Activated naive CD4-positive, alpha-beta T cell treated with anti-CD3 and anti-CD28 coated beads, Interleukin-2, amount 50 U/mL, for 24 hours (primary cell): ENCODE measurements around the gene NFATC2.

Source experiments
- H3K27ac Mint-ChIP-seq: one replicate; pipeline ENCODE4 v1.8.0; 2021; ENCODE audit warnings: mild to moderate bottlenecking, mixed read lengths
- H3K27me3 Mint-ChIP-seq: one replicate; pipeline ENCODE4 v1.8.0; 2021; ENCODE audit warnings: mixed read lengths
- H3K36me3 Mint-ChIP-seq: one replicate; pipeline ENCODE4 v1.8.0; 2021; ENCODE audit warnings: mixed read lengths
- H3K4me1 Mint-ChIP-seq: one replicate; pipeline ENCODE4 v1.8.0; 2021; ENCODE audit warnings: mixed read lengths
- H3K4me3 Mint-ChIP-seq: one replicate; pipeline ENCODE4 v1.8.0; 2021; ENCODE audit warnings: mild to moderate bottlenecking, mixed read lengths
- H3K9me3 Mint-ChIP-seq: one replicate; pipeline ENCODE4 v1.8.0; 2021; ENCODE audit warnings: mixed read lengths

Gene NFATC2

DNA sequence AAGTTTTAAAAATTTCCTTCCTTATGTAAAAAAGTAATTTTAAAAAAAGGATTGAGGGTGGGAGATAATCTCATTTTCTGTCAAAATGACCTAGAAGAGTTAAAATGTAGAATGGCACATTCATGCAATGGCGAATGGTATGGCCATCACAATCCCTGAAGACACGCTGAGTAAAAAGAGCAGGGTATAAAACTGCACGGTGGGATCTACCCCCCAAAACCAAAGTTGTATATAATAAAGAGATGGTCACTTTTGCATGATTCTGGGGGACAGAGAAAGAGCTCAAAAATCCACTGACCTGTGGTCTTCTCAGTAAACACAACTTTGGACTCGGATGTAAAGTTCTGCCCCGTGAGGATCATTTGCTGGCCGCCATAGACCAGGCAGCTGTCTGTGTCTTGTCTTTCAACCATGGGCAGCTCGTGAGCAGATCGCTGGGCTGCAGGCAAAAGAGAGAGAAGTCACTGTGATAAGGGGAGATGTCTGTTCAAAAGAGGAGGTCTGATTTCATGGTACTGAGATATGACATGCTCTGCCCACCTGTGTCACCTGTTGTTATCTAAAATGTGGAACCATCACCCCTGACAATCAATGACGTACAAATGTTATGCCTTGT, 88.2 kb downstream of the NFATC2 start:
- Mint-ChIP-seq H3K27ac (peak overlapping the region; percentile 68), H3K4me3 (no peak overlapping the region), H3K4me1 (peaks cover 34% of the 10 kb centered on the region), H3K9me3 (no peaks in the 10 kb centered on the region), H3K27me3 (no peaks in the 10 kb centered on the region), H3K36me3 (peaks cover 36% of the 10 kb centered on the region)

DNA sequence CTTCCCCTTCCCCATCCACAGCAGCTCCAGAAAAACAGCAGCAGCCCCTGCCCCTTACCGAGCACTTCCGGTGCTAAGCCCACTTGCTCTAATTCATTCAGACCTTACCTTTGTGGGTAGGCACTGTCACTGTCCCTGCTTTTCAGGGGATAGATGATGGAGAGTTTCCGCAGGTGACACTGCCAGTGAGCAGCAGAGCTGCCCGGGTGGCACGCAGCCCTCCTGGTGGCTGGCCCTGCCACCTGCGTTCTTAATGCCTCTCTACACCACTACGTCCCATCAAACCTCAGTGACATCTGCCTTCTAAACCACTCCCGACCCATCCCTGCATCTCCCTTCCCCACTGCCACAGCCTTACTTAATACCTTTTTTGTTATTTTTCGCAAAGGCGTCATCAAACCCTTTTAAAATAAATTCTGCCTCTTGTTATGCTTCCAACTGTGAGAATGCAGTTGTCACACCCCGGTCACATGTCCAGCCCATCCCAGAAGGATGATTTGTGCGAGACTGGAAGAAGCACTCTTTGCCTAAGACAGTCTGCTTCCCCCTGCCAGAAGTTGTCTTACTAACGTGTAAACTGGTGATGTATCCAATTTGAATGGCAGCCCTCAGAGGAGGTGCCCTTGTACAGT, 89.7 kb downstream of the NFATC2 start:
- Mint-ChIP-seq H3K27me3 (no peaks in the 10 kb centered on the region), H3K4me1 (peaks cover 35% of the 10 kb centered on the region), H3K4me3 (no peak overlapping the region), H3K27ac (no peak overlapping the region), H3K36me3 (peaks cover 35% of the 10 kb centered on the region), H3K9me3 (no peaks in the 10 kb centered on the region)

- Mint-ChIP-seq H3K4me1 (peaks cover 35% of the 10 kb centered on the region), H3K9me3 (no peaks in the 10 kb centered on the region), H3K4me3 (no peak overlapping the region), H3K27ac (peak overlapping the region; percentile 74), H3K36me3 (peaks cover 38% of the 10 kb centered on the region), H3K27me3 (no peaks in the 10 kb centered on the region)
Observed at GRCh38 chr20:51452091-51452613, 90.4 kb downstream of the NFATC2 start.

GRCh38 chr20:51451484-51451883, 91.0 kb downstream of the NFATC2 start:
- H3K36me3 Mint-ChIP-seq: peaks cover 36% of the 10 kb centered on the region
- no peaks in the 10 kb centered on the region for H3K27me3 Mint-ChIP-seq
- H3K9me3 Mint-ChIP-seq: no peaks in the 10 kb centered on the region
- H3K27ac Mint-ChIP-seq: no peak overlapping the region
- no peak overlapping the region for H3K4me3 Mint-ChIP-seq
- peaks cover 36% of the 10 kb centered on the region for H3K4me1 Mint-ChIP-seq

- Mint-ChIP-seq H3K4me3 (no peak overlapping the region), H3K9me3 (no peaks in the 10 kb centered on the region), H3K4me1 (peaks cover 37% of the 10 kb centered on the region), H3K27ac (no peak overlapping the region), H3K27me3 (no peaks in the 10 kb centered on the region), H3K36me3 (peaks cover 36% of the 10 kb centered on the region)
Observed at GRCh38 chr20:51450984-51451383, 91.5 kb downstream of the NFATC2 start.

DNA sequence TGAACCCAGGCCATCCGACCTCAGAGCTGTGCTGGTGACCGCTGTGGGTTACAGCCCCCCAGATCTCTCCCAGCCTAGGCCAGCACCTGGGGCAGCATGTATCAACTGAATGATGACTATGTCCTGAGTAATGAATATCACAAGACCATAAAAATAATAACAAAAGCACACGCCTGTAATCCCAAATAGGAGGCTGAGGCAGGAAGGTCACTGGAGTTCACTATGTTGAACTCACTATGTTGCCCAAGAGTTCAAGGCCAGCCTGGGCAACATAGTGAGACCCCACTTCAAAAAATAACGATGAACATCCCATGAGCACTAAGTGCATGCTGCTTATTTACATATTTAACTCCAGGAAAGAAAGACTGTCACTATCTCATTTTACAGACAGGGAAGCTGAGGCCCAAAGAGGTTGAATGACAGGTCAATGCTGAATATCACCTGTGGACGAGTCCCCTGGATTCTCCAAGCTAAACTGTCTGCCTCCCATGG, 92.3 kb downstream of the NFATC2 start:
- Mint-ChIP-seq H3K9me3 (no peaks in the 10 kb centered on the region), H3K27me3 (no peaks in the 10 kb centered on the region), H3K27ac (no peak overlapping the region), H3K4me1 (peaks cover 35% of the 10 kb centered on the region), H3K4me3 (no peak overlapping the region), H3K36me3 (peaks cover 34% of the 10 kb centered on the region)

DNA sequence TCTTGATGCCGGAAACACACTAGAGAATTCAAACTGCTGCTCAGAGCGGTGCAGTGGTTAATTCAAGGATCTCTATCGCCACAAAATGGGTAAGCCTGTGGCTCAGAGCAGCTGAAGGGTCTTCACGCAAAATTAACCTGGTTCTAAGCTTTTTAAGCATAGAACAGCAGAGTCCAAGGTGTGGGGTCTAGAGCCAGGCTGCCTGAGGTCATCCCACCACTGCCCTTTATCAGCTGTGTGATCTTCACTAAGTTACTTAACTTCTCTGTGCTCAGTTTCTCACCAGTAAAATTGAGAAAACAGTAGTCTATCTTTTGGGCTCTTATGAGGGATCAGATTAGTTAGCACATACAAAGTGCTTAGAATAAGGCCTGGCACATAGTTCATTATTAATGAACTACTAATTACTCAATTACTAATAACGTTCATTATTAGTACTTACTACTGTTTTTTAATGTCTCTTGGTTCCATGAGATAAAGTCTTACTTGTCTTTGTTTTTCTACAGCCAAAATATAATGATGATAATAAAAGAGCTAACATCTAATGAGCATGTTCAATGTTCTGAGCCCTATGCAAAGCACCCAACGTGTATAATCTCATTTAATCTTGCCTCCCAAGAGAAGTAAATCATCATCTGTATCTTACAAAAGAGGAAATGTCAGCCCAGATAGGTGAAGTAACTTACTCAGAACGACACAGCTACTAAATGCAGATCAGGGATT, 92.9 kb downstream of the NFATC2 start:
- peaks cover 37% of the 10 kb centered on the region for H3K4me1 Mint-ChIP-seq
- no peaks in the 10 kb centered on the region for H3K27me3 Mint-ChIP-seq
- no peak overlapping the region for H3K4me3 Mint-ChIP-seq
- peaks cover 37% of the 10 kb centered on the region for H3K36me3 Mint-ChIP-seq
- no peaks in the 10 kb centered on the region for H3K9me3 Mint-ChIP-seq
- H3K27ac Mint-ChIP-seq: no peak overlapping the region

DNA sequence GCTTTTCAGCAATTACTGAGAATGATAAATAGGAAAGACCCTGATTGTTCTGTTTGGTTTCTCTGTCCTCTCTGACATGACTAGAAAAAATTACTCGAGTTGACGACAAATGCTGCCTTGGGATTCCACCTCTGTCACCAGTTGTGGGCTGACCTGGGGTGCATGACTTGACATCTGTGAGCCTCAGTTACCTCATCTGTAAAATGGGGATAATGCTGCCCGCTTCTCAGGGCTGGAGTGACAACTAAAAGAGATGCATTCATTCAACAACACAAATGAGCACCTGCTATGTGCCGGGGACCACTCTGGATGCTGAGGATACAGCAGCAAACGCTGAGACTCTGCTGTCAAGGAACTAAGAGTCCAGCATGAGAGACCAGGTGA, 94.8 kb downstream of the NFATC2 start:
- no peaks in the 10 kb centered on the region for H3K9me3 Mint-ChIP-seq
- H3K36me3 Mint-ChIP-seq: peaks cover 30% of the 10 kb centered on the region
- no peak overlapping the region for H3K4me3 Mint-ChIP-seq
- no peaks in the 10 kb centered on the region for H3K27me3 Mint-ChIP-seq
- H3K27ac Mint-ChIP-seq: peak overlapping the region; percentile 76
- H3K4me1 Mint-ChIP-seq: peaks cover 39% of the 10 kb centered on the region

GRCh38 chr20:51447097-51447764, 95.3 kb downstream of the NFATC2 start:
- H3K4me1 Mint-ChIP-seq: peaks cover 34% of the 10 kb centered on the region
- H3K27ac Mint-ChIP-seq: no peak overlapping the region

GRCh38 chr20:51446656-51447055, 95.9 kb downstream of the NFATC2 start:
- Mint-ChIP-seq H3K4me3 (no peak overlapping the region), H3K27ac (no peak overlapping the region), H3K4me1 (peaks cover 31% of the 10 kb centered on the region), H3K36me3 (peaks cover 22% of the 10 kb centered on the region), H3K27me3 (no peaks in the 10 kb centered on the region), H3K9me3 (no peaks in the 10 kb centered on the region)

More at GRCh38 chr20:51447097-51447764, 95.3 kb downstream of the NFATC2 start:
- Mint-ChIP-seq H3K4me3 (no peak overlapping the region), H3K36me3 (peaks cover 25% of the 10 kb centered on the region), H3K9me3 (no peaks in the 10 kb centered on the region), H3K27me3 (no peaks in the 10 kb centered on the region)

GRCh38 chr20:51446230-51446629, 96.3 kb downstream of the NFATC2 start:
- Mint-ChIP-seq H3K27me3 (no peaks in the 10 kb centered on the region), H3K27ac (peak overlapping the region; percentile 35), H3K4me1 (peaks cover 31% of the 10 kb centered on the region), H3K9me3 (no peaks in the 10 kb centered on the region), H3K4me3 (no peak overlapping the region), H3K36me3 (peaks cover 22% of the 10 kb centered on the region)

DNA sequence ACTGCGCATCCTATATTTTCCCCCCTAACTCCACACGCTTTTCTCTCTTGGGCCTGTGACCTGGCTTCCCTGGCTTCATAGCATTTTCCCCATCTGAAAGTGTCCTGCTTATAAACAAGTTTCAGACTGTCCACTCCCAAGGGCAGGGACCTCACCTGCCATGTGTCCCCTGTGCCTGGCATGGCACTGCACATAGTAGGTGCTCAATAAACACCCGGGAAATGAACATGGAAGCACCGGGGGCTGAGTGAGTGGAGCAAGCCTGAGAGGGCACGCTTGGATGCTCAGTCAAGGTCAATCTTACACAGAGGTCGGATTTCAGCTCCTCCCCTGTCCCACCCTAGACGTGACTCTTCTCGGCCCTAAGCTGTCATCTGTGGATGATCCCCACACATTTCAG, 96.9 kb downstream of the NFATC2 start:
- H3K36me3 Mint-ChIP-seq: peaks cover 22% of the 10 kb centered on the region
- H3K27me3 Mint-ChIP-seq: no peaks in the 10 kb centered on the region
- peak overlapping the region; percentile 55 for H3K27ac Mint-ChIP-seq
- no peak overlapping the region for H3K4me3 Mint-ChIP-seq
- no peaks in the 10 kb centered on the region for H3K9me3 Mint-ChIP-seq
- H3K4me1 Mint-ChIP-seq: peaks cover 31% of the 10 kb centered on the region

DNA sequence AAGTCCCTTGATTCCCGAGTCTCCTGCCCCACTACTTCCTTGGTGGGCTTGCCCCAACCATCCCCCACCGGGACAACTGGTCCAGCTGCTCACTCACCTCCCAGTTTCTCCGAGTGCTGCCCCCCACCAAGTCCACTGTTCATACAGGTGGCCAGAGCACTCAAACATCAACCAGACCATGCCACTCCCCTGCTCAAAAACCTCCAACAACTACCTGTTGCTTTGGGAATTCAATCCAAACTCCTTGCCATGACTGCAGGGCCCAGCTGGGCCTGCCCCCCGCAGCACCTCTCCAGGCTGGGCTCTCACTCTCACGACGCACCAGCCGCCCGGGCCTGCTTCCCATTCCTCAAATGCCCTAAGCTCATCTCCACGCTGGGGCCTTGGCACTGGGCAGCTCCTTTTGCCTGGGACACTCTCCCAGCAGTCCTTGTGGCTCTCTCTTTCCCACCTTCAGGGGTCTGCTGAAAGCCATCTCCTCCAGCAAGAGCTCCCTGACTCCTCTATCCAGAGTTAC, 97.5 kb downstream of the NFATC2 start:
- H3K27ac Mint-ChIP-seq: peak overlapping the region; percentile 23
- H3K9me3 Mint-ChIP-seq: no peaks in the 10 kb centered on the region
- peaks cover 29% of the 10 kb centered on the region for H3K4me1 Mint-ChIP-seq
- peaks cover 22% of the 10 kb centered on the region for H3K36me3 Mint-ChIP-seq
- H3K27me3 Mint-ChIP-seq: no peaks in the 10 kb centered on the region
- H3K4me3 Mint-ChIP-seq: no peak overlapping the region

DNA sequence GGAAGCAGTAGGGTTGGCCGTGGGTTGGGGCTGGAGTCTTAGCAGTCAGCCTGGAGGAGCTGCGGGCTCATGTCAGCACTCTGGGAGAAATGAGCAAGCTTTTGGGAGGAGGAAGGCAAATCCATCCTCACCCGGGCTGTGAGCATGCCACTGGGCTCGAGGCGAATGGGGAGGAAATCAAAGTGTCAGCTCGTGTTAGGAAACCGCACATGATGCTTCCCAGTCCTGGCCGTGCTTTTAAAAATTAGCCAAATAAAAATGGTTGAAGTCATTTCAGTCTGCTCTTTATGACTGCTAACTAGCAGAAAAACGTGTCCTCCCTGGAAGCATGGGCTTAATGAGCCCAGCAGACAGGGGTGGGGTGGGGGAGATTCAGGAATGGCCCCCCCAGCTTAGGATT, 98.1 kb downstream of the NFATC2 start:
- H3K9me3 Mint-ChIP-seq: no peaks in the 10 kb centered on the region
- H3K4me1 Mint-ChIP-seq: peaks cover 29% of the 10 kb centered on the region
- H3K36me3 Mint-ChIP-seq: peaks cover 22% of the 10 kb centered on the region
- H3K27ac Mint-ChIP-seq: no peak overlapping the region
- H3K4me3 Mint-ChIP-seq: no peak overlapping the region
- H3K27me3 Mint-ChIP-seq: no peaks in the 10 kb centered on the region

DNA sequence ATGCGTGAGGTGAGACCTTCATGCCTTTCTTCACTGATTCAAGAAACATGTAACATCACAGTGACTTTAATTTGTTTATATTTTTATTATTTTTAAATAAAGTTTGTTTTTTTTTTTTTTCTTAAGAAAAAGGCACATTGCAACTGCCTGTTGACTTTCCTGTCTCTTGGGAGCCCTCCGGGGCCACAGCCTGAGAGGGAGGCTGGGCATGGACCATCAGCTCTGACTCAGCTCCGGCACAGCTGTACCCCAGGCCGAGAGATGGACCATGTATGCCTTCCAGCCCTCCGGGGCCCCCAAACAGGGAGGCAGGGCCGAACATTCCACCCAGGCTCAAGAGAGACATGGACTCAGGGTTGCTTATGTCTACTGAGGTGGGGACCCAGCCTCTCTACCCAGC, 99.9 kb downstream of the NFATC2 start:
- Mint-ChIP-seq H3K36me3 (peaks cover 22% of the 10 kb centered on the region), H3K27me3 (no peaks in the 10 kb centered on the region), H3K27ac (no peak overlapping the region), H3K4me3 (no peak overlapping the region), H3K4me1 (peaks cover 35% of the 10 kb centered on the region), H3K9me3 (no peaks in the 10 kb centered on the region)
